NCI-H748 treated with DMSO at 0.1 percent for 48 hours (cell line): ENCODE data around the gene GPX6.
"Not testable (repeated sequence)": the region's sequence is repeated elsewhere in the genome, so short reads cannot be mapped to it uniquely, and the experiment has no call there.

ENCODE experiments used
- DNase-seq: peaks from one replicate; lab custom pipeline; 2025; lab: John Stamatoyannopoulos, UW

GPX6 gene

GRCh38 chr6:28485482-28485881, 30.1 kb downstream of the GPX6 start:
- DNase-seq: no peak

- peak; percentile 5 for DNase-seq
Observed at GRCh38 chr6:28480253-28480932, 35.2 kb downstream of the GPX6 start.

- no peak for DNase-seq
Observed at GRCh38 chr6:28478518-28478917, 37.1 kb downstream of the GPX6 start.

GRCh38 chr6:28474441-28475219, 41.0 kb downstream of the GPX6 start:
- DNase-seq: peak; percentile 71

- not testable (repeated sequence) for DNase-seq
Observed at GRCh38 chr6:28469153-28469745, 46.3 kb downstream of the GPX6 start.

- DNase-seq: no peak
Observed at GRCh38 chr6:28468056-28468455, 47.5 kb downstream of the GPX6 start.

- no peak for DNase-seq
Observed at GRCh38 chr6:28462401-28462800, 53.2 kb downstream of the GPX6 start.

GRCh38 chr6:28458568-28458967, 57.0 kb downstream of the GPX6 start:
- no peak for DNase-seq
